Measurements from ENCODE around the gene HVCN1.

GRCh38 chr12:110687396-110688169 is 1.3 kb downstream of the HVCN1 start:
- TF ChIP-seq POLR2A (IDR thresholded peaks at IDR 0.05): no peak
- no peak for TF ChIP-seq CTCF (IDR thresholded peaks at IDR 0.05)
